ENCODE data around the gene BZW2.

BZW2 gene

GRCh38 chr7:16645593-16646471 lies at the start of gene BZW2, which contains the start of gene ANKMY2:
Gene BZW2, plus strand, starts transcription at chr7:16646181. Its CDS starts 19,263 bp downstream, at chr7:16665444.
Gene ANKMY2, minus strand, starts transcription at chr7:16645754. Its CDS starts 181 bp downstream, at chr7:16645573.
- peak; percentile 93 for DNase-seq (ENCODE audit: low spot score)
- no peak for TF ChIP-seq CTCF (IDR thresholded peaks at IDR 0.05; ENCODE audit: extremely low read depth, missing control alignments)

- no peak for DNase-seq (ENCODE audit: low spot score)
- TF ChIP-seq CTCF (IDR thresholded peaks at IDR 0.05; ENCODE audit: extremely low read depth, missing control alignments) = no peak
Measured at GRCh38 chr7:16598015-16598414, 48.0 kb upstream of the BZW2 start.

- no peak for DNase-seq (ENCODE audit: low spot score)
- TF ChIP-seq CTCF (IDR thresholded peaks at IDR 0.05; ENCODE audit: extremely low read depth, missing control alignments) = no peak
Measured at GRCh38 chr7:16599860-16600259, 46.1 kb upstream of the BZW2 start.

- TF ChIP-seq CTCF (IDR thresholded peaks at IDR 0.05; ENCODE audit: extremely low read depth, missing control alignments) = no peak
- no peak for DNase-seq (ENCODE audit: low spot score)
Measured at GRCh38 chr7:16603633-16604032, 42.3 kb upstream of the BZW2 start.

GRCh38 chr7:16604054-16604453 lies 41.9 kb upstream of the BZW2 start:
- no peak for TF ChIP-seq CTCF (IDR thresholded peaks at IDR 0.05; ENCODE audit: extremely low read depth, missing control alignments)
- no peak for DNase-seq (ENCODE audit: low spot score)

DNA sequence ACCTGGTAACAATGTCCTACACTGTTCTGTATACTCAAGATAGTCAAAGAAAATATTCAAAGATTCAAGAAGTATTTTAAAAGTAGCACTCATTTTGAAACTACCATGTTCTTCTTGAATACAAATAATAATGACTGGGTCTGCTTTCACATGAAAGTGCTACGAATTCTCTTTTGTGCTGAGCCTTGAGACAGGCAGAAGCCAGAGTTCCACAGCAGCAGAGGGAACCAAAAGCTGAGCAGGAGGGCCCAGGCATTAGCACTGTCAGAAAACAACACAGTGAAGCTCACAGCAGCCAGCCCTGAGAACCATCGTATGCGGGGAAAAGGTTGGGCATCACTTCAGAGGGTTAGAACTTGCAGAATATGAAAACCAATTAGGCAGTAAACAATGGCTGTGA lies 39.3 kb upstream of the BZW2 start:
- no peak for TF ChIP-seq CTCF (IDR thresholded peaks at IDR 0.05; ENCODE audit: extremely low read depth, missing control alignments)

DNA sequence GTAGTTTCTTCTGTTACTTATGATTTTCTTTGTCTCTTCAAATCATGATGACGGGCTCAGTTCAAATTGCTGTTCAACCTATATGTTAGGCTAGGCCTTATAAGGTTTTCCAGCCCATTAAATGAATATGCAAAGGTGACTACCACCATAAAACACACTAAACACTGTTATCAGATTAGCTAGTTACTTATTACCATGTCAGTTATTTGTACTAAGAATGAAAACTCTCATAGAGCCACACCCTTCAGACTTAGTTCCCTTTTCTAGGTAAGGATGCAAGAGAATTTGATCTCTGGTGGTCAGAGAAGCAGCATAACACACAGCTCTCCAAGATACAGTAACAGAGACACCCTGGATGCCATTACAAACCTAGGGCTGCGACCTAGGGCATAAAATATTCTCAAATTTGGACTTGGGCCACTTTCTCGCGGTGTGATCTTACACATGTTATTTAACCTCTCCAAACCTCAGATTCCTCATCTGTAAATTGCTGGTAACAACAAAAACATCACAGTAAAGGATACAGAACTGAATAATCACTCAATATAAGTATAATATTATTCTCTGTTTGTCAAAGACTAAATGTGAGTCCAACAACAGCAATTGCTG lies 36.0 kb upstream of the BZW2 start:
- no peak for TF ChIP-seq CTCF (IDR thresholded peaks at IDR 0.05; ENCODE audit: extremely low read depth, missing control alignments)
- no peak for DNase-seq (ENCODE audit: low spot score)

More for the DNA sequence above, 39.3 kb upstream of the BZW2 start:
- DNase-seq (ENCODE audit: low spot score) = no peak

All from GM20000 (cell line).